Neural cell (in vitro differentiated cells): ENCODE measurements around the gene NRN1L.

Source experiments
- EZH2 ChIP-seq: fragments of 200-600, 300-800 bp; shearing (Covaris generic), sonication (generic); IDR thresholded peaks from 2 replicates; pipeline ENCODE4 v1.6.1; 2014; ENCODE audit warnings: antibody characterized with exemption, low read length, borderline replicate concordance, mild to moderate bottlenecking; ENCODE audit not compliant: insufficient read depth, poor library complexity, severe bottlenecking
- POLR2AphosphoS5 ChIP-seq: IDR thresholded peaks from 2 replicates; pipeline ENCODE4 v1.6.1; 2012
- RAD21 ChIP-seq: fragments of 450-650 bp; conservative IDR thresholded peaks from 2 replicates; pipeline ENCODE4 v1.6.1; 2014; ENCODE audit warnings: antibody characterized with exemption, mild to moderate bottlenecking, moderate library complexity
- SMC3 ChIP-seq: fragments of 450-650 bp; conservative IDR thresholded peaks from 2 replicates; pipeline ENCODE4 v1.6.1; 2014; ENCODE audit warnings: antibody characterized with exemption, mild to moderate bottlenecking, moderate library complexity; ENCODE audit not compliant: poor library complexity
- TF ChIP-seq, protein P1 (sequence below): fragments of 450-650 bp; IDR thresholded peaks from 2 replicates; pipeline ENCODE4 v1.5.1; 2014; ENCODE audit warnings: antibody characterized with exemption, mild to moderate bottlenecking, moderate library complexity; ENCODE audit not compliant: poor library complexity, severe bottlenecking
- TF ChIP-seq, protein P2 (sequence below): IDR thresholded peaks from 2 replicates; pipeline ENCODE4 v1.6.1; 2012; ENCODE audit warnings: borderline replicate concordance

DNA sequence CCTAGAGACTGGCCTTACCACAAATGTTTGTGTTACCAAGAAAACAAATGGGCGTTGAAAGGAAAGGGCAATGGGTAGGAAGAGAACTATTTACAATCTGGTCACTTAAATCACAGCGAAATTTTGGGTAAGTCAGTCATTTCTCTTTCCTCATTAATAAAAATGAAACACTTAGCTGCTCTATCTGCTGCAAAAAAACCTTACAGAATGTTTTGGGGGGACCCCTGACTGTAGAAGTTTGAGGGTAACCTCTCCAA lies 38.7 kb upstream of the NRN1L start:
- TF ChIP-seq, protein P1, sequence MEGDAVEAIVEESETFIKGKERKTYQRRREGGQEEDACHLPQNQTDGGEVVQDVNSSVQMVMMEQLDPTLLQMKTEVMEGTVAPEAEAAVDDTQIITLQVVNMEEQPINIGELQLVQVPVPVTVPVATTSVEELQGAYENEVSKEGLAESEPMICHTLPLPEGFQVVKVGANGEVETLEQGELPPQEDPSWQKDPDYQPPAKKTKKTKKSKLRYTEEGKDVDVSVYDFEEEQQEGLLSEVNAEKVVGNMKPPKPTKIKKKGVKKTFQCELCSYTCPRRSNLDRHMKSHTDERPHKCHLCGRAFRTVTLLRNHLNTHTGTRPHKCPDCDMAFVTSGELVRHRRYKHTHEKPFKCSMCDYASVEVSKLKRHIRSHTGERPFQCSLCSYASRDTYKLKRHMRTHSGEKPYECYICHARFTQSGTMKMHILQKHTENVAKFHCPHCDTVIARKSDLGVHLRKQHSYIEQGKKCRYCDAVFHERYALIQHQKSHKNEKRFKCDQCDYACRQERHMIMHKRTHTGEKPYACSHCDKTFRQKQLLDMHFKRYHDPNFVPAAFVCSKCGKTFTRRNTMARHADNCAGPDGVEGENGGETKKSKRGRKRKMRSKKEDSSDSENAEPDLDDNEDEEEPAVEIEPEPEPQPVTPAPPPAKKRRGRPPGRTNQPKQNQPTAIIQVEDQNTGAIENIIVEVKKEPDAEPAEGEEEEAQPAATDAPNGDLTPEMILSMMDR, result no peak
- TF ChIP-seq, protein P2, sequence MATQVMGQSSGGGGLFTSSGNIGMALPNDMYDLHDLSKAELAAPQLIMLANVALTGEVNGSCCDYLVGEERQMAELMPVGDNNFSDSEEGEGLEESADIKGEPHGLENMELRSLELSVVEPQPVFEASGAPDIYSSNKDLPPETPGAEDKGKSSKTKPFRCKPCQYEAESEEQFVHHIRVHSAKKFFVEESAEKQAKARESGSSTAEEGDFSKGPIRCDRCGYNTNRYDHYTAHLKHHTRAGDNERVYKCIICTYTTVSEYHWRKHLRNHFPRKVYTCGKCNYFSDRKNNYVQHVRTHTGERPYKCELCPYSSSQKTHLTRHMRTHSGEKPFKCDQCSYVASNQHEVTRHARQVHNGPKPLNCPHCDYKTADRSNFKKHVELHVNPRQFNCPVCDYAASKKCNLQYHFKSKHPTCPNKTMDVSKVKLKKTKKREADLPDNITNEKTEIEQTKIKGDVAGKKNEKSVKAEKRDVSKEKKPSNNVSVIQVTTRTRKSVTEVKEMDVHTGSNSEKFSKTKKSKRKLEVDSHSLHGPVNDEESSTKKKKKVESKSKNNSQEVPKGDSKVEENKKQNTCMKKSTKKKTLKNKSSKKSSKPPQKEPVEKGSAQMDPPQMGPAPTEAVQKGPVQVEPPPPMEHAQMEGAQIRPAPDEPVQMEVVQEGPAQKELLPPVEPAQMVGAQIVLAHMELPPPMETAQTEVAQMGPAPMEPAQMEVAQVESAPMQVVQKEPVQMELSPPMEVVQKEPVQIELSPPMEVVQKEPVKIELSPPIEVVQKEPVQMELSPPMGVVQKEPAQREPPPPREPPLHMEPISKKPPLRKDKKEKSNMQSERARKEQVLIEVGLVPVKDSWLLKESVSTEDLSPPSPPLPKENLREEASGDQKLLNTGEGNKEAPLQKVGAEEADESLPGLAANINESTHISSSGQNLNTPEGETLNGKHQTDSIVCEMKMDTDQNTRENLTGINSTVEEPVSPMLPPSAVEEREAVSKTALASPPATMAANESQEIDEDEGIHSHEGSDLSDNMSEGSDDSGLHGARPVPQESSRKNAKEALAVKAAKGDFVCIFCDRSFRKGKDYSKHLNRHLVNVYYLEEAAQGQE, result no peak
- TF ChIP-seq POLR2AphosphoS5 (no peak), RAD21 (no peak), EZH2 (no peak), SMC3 (no peak)
